Measurements from ENCODE around the gene KLHL1.

The KLHL1 gene

DNA sequence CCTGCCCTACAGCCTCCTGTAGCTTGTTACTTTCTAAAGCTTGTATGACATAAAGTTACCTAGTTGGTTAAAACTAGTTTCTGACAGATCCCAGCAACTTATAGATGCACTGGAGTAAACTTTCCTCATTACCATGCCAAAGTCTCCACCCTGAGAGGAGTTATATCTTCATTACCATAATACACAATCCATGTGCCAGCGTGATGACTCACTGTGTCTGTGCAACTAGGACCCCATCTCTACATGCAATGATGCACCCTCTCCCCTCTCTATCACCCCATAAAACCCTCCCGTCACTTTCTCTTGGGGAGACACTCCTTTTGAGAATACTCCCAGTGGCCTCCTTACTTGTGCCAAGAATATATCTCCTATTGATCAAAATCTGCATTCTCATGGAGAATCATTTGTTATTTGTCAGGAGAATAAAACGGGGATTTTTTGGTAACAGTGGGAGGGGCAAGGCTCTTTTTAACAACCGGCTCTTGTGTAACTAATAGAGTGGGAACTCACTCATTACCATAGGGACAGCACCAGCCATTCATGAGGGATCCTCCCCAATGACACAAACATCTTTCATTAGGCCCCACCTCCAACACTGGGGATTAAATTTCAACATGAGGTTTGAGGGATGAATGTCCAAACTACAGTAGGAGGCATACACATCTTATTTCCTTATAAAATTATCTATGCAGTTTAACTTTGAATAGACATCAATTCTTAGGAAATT lies 235.8 kb downstream of the KLHL1 start:
- no peak overlapping the region for H3K4me3 ChIP-seq (ENCODE audit: low read depth in 1 of 2, low read length in 2 of 2)
- no peaks in the 10 kb centered on the region for H3K9me3 ChIP-seq (ENCODE audit: low read length)
- no peaks in the 10 kb centered on the region for H3K36me3 ChIP-seq (ENCODE audit: insufficient read depth, low read length)
- H3K4me1 ChIP-seq (ENCODE audit: insufficient read depth, low read length) = no peaks in the 10 kb centered on the region
- no peak overlapping the region for H3K27ac ChIP-seq (ENCODE audit: low read depth, low read length)
- H3K9ac ChIP-seq (ENCODE audit: low read length) = no peak overlapping the region
- H3K27me3 ChIP-seq (ENCODE audit: control insufficient read depth in 1 of 2, insufficient read depth in 2 of 2, low read length in 2 of 2) = no peaks in the 10 kb centered on the region

DNA sequence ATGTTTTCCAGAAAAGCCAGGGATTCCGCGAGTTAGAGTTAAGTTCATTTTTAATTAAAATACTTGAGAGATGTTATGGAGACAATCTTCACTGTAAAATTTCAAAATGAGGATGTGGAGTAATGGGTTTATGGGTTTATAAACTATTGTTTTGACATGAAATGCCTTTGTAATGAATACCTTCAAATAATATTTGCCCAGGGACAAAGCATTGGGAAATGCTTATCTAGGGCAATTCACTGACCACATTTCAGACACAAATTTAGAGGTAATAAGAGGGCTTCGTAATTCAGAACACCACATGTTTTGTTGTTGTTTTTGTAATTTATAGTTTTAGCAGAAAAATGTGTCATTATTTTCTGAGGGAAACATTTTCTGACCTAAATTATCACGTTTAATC lies 241.7 kb downstream of the KLHL1 start:
- Histone ChIP-seq H3K4me3 (ENCODE audit: low read depth in 1 of 2, low read length in 2 of 2) (no peak overlapping the region), H3K27ac (ENCODE audit: low read depth, low read length) (no peak overlapping the region), H3K9ac (ENCODE audit: low read length) (no peak overlapping the region), H3K27me3 (ENCODE audit: control insufficient read depth in 1 of 2, insufficient read depth in 2 of 2, low read length in 2 of 2) (no peaks in the 10 kb centered on the region), H3K36me3 (ENCODE audit: insufficient read depth, low read length) (no peaks in the 10 kb centered on the region), H3K4me1 (ENCODE audit: insufficient read depth, low read length) (no peaks in the 10 kb centered on the region), H3K9me3 (ENCODE audit: low read length) (no peaks in the 10 kb centered on the region)

DNA sequence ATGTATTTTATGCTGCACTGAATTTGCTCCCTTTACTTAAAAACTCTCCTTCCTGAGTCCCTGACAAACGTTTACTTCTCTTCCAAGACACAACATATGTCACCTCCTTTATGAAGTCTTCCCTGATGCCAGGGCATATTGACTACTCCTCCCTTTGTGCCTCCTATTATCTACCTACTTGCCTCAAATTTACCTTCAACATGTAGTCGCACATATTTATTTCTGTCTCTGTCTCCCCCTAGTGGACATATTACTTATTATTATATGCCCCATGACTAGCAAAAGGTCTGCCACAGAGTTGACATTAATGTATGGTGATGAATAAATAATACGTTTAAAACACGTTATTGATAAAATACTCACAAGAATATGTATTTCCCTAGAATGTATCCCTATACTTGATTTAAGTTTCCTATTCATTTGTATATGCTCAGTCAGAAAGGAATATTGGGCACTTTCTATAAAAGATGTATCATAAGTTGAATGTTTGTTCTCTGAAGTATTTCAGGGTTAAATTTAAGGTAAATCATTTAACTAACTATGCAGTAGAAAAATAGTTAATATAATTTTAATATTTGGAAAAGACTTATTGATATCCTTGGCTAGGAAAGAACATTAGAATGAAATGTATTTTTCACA lies 250.9 kb downstream of the KLHL1 start:
- H3K9ac ChIP-seq (ENCODE audit: low read length) = no peak overlapping the region
- no peaks in the 10 kb centered on the region for H3K27me3 ChIP-seq (ENCODE audit: control insufficient read depth in 1 of 2, insufficient read depth in 2 of 2, low read length in 2 of 2)
- no peaks in the 10 kb centered on the region for H3K4me1 ChIP-seq (ENCODE audit: insufficient read depth, low read length)
- H3K36me3 ChIP-seq (ENCODE audit: insufficient read depth, low read length) = no peaks in the 10 kb centered on the region
- no peaks in the 10 kb centered on the region for H3K9me3 ChIP-seq (ENCODE audit: low read length)
- H3K4me3 ChIP-seq (ENCODE audit: low read depth in 1 of 2, low read length in 2 of 2) = no peak overlapping the region
- H3K27ac ChIP-seq (ENCODE audit: low read depth, low read length) = no peak overlapping the region

DNA sequence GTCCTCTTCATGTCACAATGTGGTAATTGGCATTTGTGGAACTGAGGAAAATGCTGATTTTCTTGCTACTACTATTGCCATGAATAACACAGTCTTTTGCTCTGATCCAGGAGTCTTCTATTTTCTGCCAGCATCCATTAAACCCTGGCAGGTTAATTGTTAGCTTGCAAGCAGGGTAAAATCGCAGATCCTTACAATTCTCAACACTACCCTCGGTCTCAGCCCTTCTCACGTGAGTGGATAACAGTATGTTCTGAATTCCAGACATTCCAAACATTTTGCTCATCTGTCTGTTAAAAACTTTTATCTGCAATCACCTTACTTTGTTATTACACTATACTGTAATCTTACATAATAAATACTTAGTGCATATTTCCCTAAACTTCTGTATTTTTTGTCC lies 251.9 kb downstream of the KLHL1 start:
- Histone ChIP-seq H3K4me1 (ENCODE audit: insufficient read depth, low read length) (no peaks in the 10 kb centered on the region), H3K27ac (ENCODE audit: low read depth, low read length) (no peak overlapping the region), H3K4me3 (ENCODE audit: low read depth in 1 of 2, low read length in 2 of 2) (no peak overlapping the region), H3K9ac (ENCODE audit: low read length) (no peak overlapping the region), H3K9me3 (ENCODE audit: low read length) (no peaks in the 10 kb centered on the region), H3K27me3 (ENCODE audit: control insufficient read depth in 1 of 2, insufficient read depth in 2 of 2, low read length in 2 of 2) (no peaks in the 10 kb centered on the region), H3K36me3 (ENCODE audit: insufficient read depth, low read length) (no peaks in the 10 kb centered on the region)

DNA sequence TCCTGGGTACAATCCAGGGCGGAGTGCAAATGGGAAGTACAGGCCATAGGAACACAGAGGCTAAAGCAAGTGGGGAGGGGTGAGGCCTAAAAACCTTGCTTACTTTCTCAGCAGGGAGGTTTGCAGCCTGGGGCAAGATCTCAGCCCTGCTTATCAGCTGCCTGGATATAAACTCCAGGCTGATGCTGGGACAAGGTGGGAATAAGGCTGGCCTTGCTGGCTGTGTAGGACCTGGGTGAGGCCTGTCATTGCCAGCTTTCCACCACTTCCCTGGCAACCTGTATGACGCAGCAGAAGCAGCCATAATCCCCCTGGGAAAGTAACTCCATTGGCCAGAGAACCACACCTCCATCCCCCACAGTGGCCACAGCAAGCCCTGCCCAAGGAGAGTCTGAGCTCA lies 279.7 kb downstream of the KLHL1 start:
- Histone ChIP-seq H3K9ac (ENCODE audit: low read length) (no peak overlapping the region), H3K9me3 (ENCODE audit: low read length) (no peaks in the 10 kb centered on the region)

DNA sequence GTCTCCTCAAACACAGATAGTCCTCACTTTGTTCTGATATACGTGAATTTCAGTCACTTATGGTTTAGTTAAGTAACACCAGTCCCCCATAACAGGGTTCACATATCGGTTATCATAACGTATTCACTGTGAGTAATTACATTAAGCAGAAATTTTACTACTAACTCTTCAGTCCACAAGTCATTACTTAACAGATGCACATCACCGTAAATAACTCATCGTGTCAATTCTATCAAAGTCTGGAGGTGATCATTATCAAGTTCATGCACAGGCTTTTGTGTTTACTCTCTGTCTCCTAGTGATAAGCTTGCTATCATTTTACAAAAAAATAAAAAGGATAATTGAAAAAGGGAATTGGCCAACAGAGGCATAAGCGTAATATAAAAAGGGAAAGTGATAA lies 288.1 kb downstream of the KLHL1 start:
- H3K4me1 ChIP-seq (ENCODE audit: insufficient read depth, low read length) = no peaks in the 10 kb centered on the region
- H3K27ac ChIP-seq (ENCODE audit: low read depth, low read length) = no peak overlapping the region
- H3K9ac ChIP-seq (ENCODE audit: low read length) = no peak overlapping the region
- H3K36me3 ChIP-seq (ENCODE audit: insufficient read depth, low read length) = no peaks in the 10 kb centered on the region
- no peak overlapping the region for H3K4me3 ChIP-seq (ENCODE audit: low read depth in 1 of 2, low read length in 2 of 2)
- no peaks in the 10 kb centered on the region for H3K27me3 ChIP-seq (ENCODE audit: control insufficient read depth in 1 of 2, insufficient read depth in 2 of 2, low read length in 2 of 2)
- no peaks in the 10 kb centered on the region for H3K9me3 ChIP-seq (ENCODE audit: low read length)

More for the DNA sequence above, 279.7 kb downstream of the KLHL1 start:
- H3K27ac ChIP-seq (ENCODE audit: low read depth, low read length) = no peak overlapping the region
- no peak overlapping the region for H3K4me3 ChIP-seq (ENCODE audit: low read depth in 1 of 2, low read length in 2 of 2)
- H3K4me1 ChIP-seq (ENCODE audit: insufficient read depth, low read length) = no peaks in the 10 kb centered on the region
- no peaks in the 10 kb centered on the region for H3K27me3 ChIP-seq (ENCODE audit: control insufficient read depth in 1 of 2, insufficient read depth in 2 of 2, low read length in 2 of 2)
- no peaks in the 10 kb centered on the region for H3K36me3 ChIP-seq (ENCODE audit: insufficient read depth, low read length)

DNA sequence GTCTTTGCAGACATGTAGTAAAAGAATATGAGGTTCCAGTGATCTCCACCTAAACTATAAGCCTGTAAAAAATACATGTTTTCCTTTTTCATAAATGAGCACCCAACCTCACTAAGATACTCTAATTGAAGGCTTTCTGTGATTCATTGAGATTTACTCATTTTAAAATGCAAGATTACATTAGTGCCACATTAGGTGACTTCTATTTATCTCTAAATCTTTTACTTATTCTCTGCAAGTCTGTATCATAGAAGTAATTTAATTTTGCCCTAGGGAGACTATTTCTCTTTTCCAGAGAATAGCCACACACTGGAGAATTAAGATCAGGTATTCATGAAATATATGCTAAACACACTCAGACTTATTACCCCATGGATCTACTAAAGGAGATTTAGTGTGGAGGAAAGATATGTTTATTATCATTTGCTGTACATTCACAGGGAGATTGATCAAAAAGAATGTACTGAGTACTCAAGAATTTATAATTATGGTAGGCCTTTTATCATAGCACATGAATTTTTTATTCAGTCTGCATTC lies 290.9 kb downstream of the KLHL1 start:
- Histone ChIP-seq H3K9me3 (ENCODE audit: low read length) (no peaks in the 10 kb centered on the region), H3K36me3 (ENCODE audit: insufficient read depth, low read length) (no peaks in the 10 kb centered on the region), H3K4me3 (ENCODE audit: low read depth in 1 of 2, low read length in 2 of 2) (no peak overlapping the region), H3K27me3 (ENCODE audit: control insufficient read depth in 1 of 2, insufficient read depth in 2 of 2, low read length in 2 of 2) (no peaks in the 10 kb centered on the region), H3K27ac (ENCODE audit: low read depth, low read length) (no peak overlapping the region), H3K4me1 (ENCODE audit: insufficient read depth, low read length) (no peaks in the 10 kb centered on the region), H3K9ac (ENCODE audit: low read length) (no peak overlapping the region)

- no peaks in the 10 kb centered on the region for H3K27me3 ChIP-seq (ENCODE audit: control insufficient read depth in 1 of 2, insufficient read depth in 2 of 2, low read length in 2 of 2)
- H3K36me3 ChIP-seq (ENCODE audit: insufficient read depth, low read length) = no peaks in the 10 kb centered on the region
- H3K9me3 ChIP-seq (ENCODE audit: low read length) = no peaks in the 10 kb centered on the region
- H3K4me1 ChIP-seq (ENCODE audit: insufficient read depth, low read length) = no peaks in the 10 kb centered on the region
- H3K4me3 ChIP-seq (ENCODE audit: low read depth in 1 of 2, low read length in 2 of 2) = no peak overlapping the region
- H3K27ac ChIP-seq (ENCODE audit: low read depth, low read length) = no peak overlapping the region
- H3K9ac ChIP-seq (ENCODE audit: low read length) = no peak overlapping the region
These were observed 299.1 kb downstream of the KLHL1 start for GRCh38 chr13:69809152-69809551.

DNA sequence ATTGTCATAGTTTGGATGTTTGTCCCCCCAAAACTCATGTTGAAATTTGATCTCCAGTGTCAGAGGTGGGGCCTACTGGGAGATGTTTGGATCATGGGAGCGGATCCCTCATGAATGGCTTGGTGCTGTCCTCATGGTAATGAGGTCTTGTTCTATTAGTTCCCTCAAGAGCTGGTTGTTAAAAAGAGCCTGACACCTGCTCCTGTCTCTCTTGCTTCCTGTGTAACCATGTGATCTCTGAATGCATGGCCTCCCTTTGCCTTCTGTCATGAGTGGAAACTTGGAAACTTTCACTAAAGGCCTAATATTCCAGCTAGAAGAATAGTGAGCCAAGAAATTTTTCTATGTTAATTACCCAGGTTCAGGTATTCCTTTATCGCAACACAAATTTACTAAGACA lies 312.0 kb downstream of the KLHL1 start:
- Histone ChIP-seq H3K9me3 (ENCODE audit: low read length) (no peaks in the 10 kb centered on the region), H3K9ac (ENCODE audit: low read length) (no peak overlapping the region), H3K36me3 (ENCODE audit: insufficient read depth, low read length) (no peaks in the 10 kb centered on the region), H3K27ac (ENCODE audit: low read depth, low read length) (no peak overlapping the region), H3K27me3 (ENCODE audit: control insufficient read depth in 1 of 2, insufficient read depth in 2 of 2, low read length in 2 of 2) (no peaks in the 10 kb centered on the region), H3K4me1 (ENCODE audit: insufficient read depth, low read length) (no peaks in the 10 kb centered on the region), H3K4me3 (ENCODE audit: low read depth in 1 of 2, low read length in 2 of 2) (no peak overlapping the region)

GRCh38 chr13:69793783-69794453 lies 314.3 kb downstream of the KLHL1 start:
- Histone ChIP-seq H3K9ac (ENCODE audit: low read length) (no peak overlapping the region), H3K27me3 (ENCODE audit: control insufficient read depth in 1 of 2, insufficient read depth in 2 of 2, low read length in 2 of 2) (no peaks in the 10 kb centered on the region), H3K4me1 (ENCODE audit: insufficient read depth, low read length) (no peaks in the 10 kb centered on the region), H3K9me3 (ENCODE audit: low read length) (no peaks in the 10 kb centered on the region), H3K27ac (ENCODE audit: low read depth, low read length) (no peak overlapping the region), H3K36me3 (ENCODE audit: insufficient read depth, low read length) (no peaks in the 10 kb centered on the region), H3K4me3 (ENCODE audit: low read depth in 1 of 2, low read length in 2 of 2) (no peak overlapping the region)

- no peak overlapping the region for H3K27ac ChIP-seq (ENCODE audit: low read depth, low read length)
- no peaks in the 10 kb centered on the region for H3K36me3 ChIP-seq (ENCODE audit: insufficient read depth, low read length)
- H3K9me3 ChIP-seq (ENCODE audit: low read length) = no peaks in the 10 kb centered on the region
- no peaks in the 10 kb centered on the region for H3K4me1 ChIP-seq (ENCODE audit: insufficient read depth, low read length)
- no peak overlapping the region for H3K9ac ChIP-seq (ENCODE audit: low read length)
- H3K27me3 ChIP-seq (ENCODE audit: control insufficient read depth in 1 of 2, insufficient read depth in 2 of 2, low read length in 2 of 2) = no peaks in the 10 kb centered on the region
- no peak overlapping the region for H3K4me3 ChIP-seq (ENCODE audit: low read depth in 1 of 2, low read length in 2 of 2)
These were observed 331.3 kb downstream of the KLHL1 start for GRCh38 chr13:69776937-69777336.
